ENCODE results near the gene ART3.
"Not testable (repeated sequence)": the region's sequence is repeated elsewhere in the genome, so short reads cannot be mapped to it uniquely, and the experiment has no call there.

The ART3 gene

GRCh38 chr4:76074468-76074867, at the start of gene ART3:
ART3 (plus strand) TSS chr4:76074709; CDS start chr4:76075890, 1,181 bp downstream.
- no peak for FAIRE-seq

DNA sequence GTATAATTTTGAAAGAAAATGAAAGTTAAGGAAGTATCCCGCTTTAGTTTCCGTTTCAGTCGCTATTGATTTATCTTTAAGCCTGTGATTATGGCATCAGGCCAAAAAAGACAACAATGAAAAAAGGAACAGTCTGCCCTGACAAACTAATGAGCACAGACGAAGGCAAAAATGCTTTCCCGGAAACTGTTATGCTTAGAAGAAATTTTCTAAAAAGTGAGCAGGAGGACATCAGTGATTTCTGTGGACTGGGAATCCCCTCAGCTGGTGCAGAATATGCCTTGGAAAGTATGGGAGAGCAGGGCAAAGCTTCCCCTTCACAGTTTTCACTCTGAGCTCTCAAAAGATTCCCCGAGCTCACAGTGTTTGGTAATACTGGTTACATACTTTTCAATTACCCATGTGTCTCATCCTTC, 46.2 kb upstream of the ART3 start:
- no peak for FAIRE-seq

- no peak for FAIRE-seq
Measured at GRCh38 chr4:76029300-76029699, 45.2 kb upstream of the ART3 start.

GRCh38 chr4:76035141-76035540, 39.4 kb upstream of the ART3 start:
- FAIRE-seq: no peak

- FAIRE-seq: no peak
Measured at GRCh38 chr4:76035799-76036380, 38.6 kb upstream of the ART3 start, which contains the start of gene CXCL11. CXCL11 (minus strand) TSS chr4:76036070; CDS start chr4:76035987, 83 bp downstream.

DNA sequence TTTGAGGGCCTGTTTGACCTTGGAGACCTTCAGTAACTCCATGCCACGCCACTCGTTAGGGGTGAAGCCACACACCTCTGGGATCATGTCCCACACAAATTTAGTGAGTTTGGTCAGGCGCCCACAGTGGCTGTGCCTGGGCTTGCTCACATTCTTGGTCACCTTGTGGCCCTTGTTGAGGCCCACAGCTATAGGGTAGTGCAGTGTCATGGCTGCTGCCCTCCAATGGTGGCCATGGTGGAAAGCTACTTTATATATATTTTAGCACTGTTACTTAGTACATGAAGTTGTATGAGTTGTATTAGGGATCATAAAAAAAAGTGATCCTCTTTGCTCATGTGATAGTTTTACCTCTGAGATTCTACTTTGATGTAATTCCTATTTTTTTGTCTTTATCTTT, 37.7 kb upstream of the ART3 start:
- no peak for FAIRE-seq

- FAIRE-seq: not testable (repeated sequence)
Measured at GRCh38 chr4:76042241-76042998, 32.1 kb upstream of the ART3 start.

DNA sequence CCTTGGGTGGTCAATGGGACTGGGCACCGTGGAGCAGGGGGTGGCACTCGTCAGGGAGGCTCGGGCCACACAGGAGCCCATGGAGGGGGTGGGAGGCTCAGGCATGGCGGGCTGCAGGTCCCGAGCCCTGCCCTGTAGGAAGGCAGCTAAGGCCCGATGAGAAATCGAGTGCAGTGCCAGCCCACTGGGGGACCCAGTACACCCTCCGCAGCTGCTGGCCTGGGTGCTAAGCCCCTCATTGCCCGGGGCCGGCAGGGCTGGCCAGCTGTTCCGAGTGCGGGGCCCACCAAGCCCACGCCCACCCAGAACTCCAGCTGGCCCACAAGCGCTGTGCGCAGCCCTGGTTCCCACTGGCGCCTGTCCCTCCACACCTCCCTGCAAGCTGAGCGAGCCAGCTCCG, 31.2 kb upstream of the ART3 start:
- FAIRE-seq: not testable (repeated sequence)

GRCh38 chr4:76044686-76045085, 29.8 kb upstream of the ART3 start:
- FAIRE-seq: not testable (repeated sequence)

GRCh38 chr4:76049860-76050416, 24.6 kb upstream of the ART3 start:
- not testable (repeated sequence) for FAIRE-seq

DNA sequence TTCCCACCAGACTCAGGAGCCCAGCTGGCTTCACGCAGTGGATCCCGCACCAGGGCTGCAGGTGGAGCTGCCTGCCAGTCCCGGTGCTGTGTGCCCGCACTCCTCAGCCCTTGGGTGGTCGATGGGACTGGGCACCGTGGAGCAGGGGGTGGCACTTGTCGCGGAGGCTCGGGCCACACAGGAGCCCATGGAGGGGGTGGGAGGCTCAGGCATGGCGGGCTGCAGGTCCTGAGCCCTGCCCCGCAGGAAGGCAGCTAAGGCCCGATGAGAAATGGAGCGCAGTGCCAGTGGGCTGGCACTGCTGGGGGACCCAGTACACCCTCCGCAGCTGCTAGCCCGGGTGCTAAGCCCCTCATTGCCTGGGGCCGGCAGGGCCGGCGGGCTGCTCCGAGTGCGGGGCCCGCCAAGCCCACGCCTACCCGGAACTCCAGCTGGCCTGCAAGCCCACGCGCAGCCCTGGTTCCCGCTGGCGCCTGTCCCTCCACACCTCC, 23.9 kb upstream of the ART3 start:
- FAIRE-seq: not testable (repeated sequence)

GRCh38 chr4:76053730-76054129, 20.8 kb upstream of the ART3 start:
- no peak for FAIRE-seq

- FAIRE-seq: no peak
Measured at GRCh38 chr4:76055016-76055415, 19.5 kb upstream of the ART3 start.

GRCh38 chr4:76055421-76055820, 19.1 kb upstream of the ART3 start:
- no peak for FAIRE-seq

GRCh38 chr4:76058302-76058701, 16.2 kb upstream of the ART3 start:
- no peak for FAIRE-seq

GRCh38 chr4:76058888-76059426, 15.6 kb upstream of the ART3 start:
- no peak for FAIRE-seq

DNA sequence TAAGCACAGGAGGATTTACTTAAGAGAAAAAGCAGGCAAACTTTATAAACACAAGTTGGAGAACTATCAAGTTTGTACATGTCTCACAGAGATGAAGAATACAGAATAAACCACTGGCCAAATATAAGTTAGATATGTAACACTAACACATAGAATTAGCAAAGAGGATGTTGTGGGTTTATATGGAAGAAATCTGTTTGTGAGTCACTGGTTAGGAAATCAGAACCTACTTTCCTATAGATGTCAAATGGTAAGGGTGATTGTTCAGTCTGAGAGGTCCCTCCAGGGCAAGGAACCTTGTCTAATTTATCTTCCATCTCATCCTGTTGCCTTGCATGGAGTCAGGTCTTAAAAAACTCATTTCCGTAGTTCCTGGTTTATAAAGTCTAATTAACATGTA, 14.8 kb upstream of the ART3 start:
- FAIRE-seq: no peak

DNA sequence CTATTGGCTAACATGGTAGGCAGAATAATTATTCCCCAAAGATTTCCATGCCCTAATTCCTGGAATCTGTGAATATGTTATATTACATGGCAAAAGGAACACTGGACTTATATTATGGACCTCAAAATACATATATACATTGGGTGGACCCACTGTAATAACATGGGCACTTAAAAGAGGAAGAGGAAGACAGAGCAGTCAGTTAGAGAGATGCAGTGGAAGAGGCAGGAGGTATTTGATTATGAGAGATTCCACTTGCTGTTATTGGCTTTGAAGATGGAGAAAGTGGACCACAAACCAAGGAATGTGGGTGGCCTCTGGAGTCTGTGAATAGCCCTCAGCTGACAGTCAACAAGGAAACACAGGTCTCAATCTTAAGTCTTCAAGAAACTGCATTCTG, 14.0 kb upstream of the ART3 start:
- no peak for FAIRE-seq

DNA sequence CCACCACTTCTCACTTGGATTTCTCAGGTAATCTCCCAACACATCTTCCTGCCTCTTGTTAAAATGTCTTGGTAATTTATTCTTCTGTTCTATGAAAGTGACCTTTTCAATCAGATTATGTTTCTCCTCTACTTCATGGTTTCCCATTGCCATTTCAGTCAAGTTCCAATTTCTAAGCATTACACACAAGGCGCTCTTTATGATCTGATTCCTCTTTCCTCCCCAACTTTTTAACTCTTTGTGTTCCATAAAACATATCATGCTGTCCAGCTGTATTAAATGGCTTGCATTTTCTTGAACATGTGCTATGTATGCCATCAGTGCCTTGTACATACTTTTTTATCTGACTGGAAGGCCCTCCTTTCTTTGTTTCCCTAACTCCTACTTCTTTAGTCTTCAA, 13.1 kb upstream of the ART3 start:
- FAIRE-seq: no peak

GRCh38 chr4:76061982-76062381, 12.5 kb upstream of the ART3 start:
- FAIRE-seq: no peak

GRCh38 chr4:76066546-76066945, 8.0 kb upstream of the ART3 start:
- FAIRE-seq: no peak

DNA sequence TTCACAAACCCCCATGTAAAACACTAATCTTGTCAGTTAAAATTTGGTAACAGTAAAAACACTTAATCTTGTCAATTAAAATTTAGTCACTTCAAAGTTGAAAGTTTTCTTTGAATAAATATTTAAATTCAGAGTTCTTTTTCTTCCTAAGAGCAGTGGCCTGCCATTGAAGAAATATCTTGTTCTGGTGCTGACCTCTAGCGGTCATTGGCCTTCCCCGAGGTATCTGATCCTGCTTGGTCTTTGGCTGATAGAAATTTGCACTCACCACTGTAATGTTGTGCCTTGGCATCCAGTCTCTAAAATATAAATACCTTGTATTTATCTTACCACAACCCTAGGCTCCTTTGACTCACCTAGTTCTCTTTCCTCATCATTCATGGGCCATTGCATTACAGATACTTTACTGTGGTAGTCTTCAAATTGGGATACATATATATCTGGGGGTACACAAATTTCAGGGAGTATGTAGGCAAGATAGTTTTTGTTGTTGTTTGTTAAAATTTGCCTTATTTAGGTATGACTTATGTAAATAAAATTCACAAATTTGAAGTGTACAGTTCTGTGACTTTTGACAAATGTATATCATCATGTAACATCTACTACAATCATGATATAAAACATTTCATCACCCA, 6.7 kb upstream of the ART3 start:
- FAIRE-seq: peak; percentile 97

- no peak for FAIRE-seq
Measured at GRCh38 chr4:76072760-76073159, 1.7 kb upstream of the ART3 start.
